GM18508 (cell line): ENCODE measurements around the gene SRGAP2B.
A peak's percentile ranks its signal among the peaks of the same experiment; 100 is the strongest.
"Not testable (repeated sequence)": the region's sequence is repeated elsewhere in the genome, so short reads cannot be mapped to it uniquely, and the experiment has no call there.

Experiments
- ATAC-seq: cut with Tn5 transposase; IDR thresholded peaks from one replicate; pipeline ENCODE4 v1.9.1; 2021; ENCODE audit warnings: moderate number of reproducible peaks; ENCODE audit not compliant: insufficient read depth, unreplicated experiment

SRGAP2B gene

GRCh38 chr1:144961604-144962583 is 133.2 kb downstream of the SRGAP2B start:
- not testable (repeated sequence) for ATAC-seq

GRCh38 chr1:144960929-144961488 is 134.1 kb downstream of the SRGAP2B start:
- not testable (repeated sequence) for ATAC-seq

DNA sequence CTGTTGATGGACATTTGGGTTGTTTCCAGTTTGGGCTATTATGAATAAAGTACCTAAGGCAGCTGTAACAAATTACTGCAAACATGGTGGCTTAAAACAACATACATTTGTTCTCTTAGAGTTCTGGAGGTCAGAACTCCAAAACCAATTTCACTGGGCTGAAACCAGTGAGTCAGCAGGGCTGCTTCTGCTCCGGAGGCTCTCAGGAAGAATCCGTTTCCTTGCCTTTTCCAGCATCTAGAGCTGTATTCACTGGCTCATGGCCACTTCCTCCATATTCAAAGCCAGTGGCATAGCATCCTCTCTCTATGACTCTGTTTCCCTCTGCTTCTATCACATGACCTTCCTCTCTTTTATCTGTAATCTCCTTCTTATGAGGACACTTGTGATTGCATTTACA is 146.7 kb downstream of the SRGAP2B start:
- not testable (repeated sequence) for ATAC-seq

- not testable (repeated sequence) for ATAC-seq
Observed at GRCh38 chr1:144947495-144947894, 147.6 kb downstream of the SRGAP2B start.

- ATAC-seq: not testable (repeated sequence)
Observed at GRCh38 chr1:144946525-144947480, 148.3 kb downstream of the SRGAP2B start.

DNA sequence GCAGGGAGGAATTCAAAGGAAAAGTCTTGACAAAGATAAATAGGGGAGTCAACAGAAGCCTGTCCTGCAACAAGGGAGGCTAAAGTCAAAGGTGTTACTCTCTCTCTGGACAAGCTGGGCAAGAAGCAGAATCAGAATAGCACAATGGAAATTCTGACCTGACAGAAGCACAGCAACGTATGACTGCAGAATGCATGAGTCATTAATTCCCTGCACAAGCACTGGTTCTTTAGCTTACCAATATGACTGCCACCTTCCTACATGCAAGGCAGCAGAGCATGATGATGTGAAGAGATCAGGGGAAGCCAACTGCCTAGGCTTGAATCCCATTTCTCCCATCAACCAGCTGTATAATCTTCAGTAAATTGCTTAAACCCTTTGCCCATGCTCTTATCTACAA is 153.4 kb downstream of the SRGAP2B start:
- peak; percentile 55 for ATAC-seq

DNA sequence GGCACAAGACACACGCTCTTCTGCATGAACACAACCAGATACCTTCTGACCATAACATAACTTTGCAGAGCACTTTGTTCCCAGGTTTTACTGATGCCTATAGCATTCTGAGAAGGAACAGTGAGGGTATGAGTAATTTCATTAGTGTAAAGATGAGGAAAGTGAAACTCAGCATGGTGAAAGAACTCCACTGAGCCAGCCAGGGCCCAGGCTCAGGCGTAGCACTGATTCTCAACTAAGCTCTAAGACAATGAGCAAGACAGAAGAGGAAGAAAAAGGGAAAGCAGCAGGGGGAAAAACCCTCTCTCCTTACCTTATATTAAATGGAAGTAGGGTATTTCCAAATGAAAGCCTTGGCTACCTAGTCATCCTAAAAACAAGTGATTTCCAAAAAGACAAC is 155.1 kb downstream of the SRGAP2B start:
- ATAC-seq: not testable (repeated sequence)

- ATAC-seq: not testable (repeated sequence)
Observed at GRCh38 chr1:144938627-144939026, 156.5 kb downstream of the SRGAP2B start.

GRCh38 chr1:144936186-144936732 is 158.9 kb downstream of the SRGAP2B start:
- ATAC-seq: not testable (repeated sequence)

DNA sequence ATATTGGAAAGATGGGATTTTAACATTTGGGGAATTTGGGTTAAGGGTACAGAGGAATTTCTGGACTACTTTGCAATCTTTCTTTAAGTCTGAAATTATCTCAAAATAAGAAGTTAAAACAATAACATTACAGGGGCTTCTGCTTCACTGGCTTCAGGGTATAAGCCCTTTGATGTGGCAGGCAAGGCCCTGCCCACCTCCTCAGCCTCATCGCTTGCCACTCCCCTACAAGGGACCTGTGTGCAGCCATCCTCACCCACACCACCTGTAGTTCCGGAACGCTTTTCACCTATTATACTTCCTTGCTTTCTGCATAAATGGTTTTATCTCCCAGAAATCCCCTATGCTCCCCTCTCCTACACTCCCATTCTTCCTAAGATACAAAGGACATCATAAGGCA is 159.8 kb downstream of the SRGAP2B start:
- ATAC-seq: not testable (repeated sequence)

GRCh38 chr1:144933014-144933413 is 162.1 kb downstream of the SRGAP2B start:
- ATAC-seq: not testable (repeated sequence)

DNA sequence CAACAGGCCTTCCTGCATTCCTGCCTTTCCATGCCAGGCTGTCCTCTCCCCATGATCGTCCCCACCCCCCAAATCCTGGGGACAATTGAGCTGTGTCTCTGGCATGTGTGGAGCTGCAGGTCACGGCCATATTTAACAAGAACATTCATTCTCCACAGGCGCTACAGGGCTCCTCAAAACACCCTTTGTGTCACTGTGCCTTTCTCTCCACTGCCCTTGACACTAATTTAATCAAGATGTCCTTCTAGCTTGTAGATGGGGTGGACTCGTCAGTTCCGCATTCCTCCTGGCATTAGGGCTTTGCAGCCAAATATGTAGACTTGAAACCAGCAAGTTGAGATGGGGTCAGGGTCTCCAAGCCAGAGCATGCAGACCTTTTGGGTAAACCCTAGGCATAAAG is 163.0 kb downstream of the SRGAP2B start:
- not testable (repeated sequence) for ATAC-seq

DNA sequence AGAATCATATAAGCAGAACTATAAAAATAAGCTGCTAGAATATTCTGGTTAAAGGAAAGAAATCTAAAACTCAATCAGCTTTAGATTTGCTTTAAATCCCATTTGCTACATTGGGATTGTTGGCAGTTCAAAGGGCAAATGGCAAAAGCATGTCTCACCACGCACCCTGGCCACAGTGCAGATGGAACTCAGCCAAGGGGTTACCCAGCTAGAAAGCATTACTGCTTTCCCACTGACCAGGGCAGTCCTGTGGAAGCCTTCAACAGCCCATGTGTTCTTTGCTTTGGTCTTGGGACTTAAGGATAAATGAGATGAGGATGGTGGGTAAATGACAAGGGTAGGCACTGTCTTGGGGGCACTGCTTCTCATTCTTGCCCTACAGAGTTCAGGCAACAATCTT is 163.6 kb downstream of the SRGAP2B start:
- ATAC-seq: not testable (repeated sequence)

- not testable (repeated sequence) for ATAC-seq
Observed at GRCh38 chr1:144930085-144930777, 164.9 kb downstream of the SRGAP2B start.

GRCh38 chr1:144927292-144927691 is 167.8 kb downstream of the SRGAP2B start:
- not testable (repeated sequence) for ATAC-seq

DNA sequence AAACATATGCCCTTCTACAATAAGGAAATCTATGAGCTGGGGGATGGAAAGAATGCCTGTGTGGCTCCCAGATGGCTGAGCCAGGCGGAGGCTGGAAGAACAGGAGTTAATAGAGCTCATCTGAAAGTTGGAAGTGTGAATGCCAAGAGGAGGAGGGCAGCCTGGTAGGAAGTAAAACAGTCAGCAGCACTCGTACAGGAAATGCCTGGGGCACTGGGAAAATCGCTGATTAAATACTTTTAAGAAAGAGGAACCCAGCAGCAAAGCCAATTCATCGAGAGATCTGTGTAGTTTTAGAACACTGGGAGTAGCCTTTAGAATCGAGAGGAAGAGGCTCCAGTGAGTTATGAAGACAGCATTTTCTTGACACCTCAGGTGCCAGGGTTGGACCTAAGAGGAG is 171.5 kb downstream of the SRGAP2B start:
- ATAC-seq: not testable (repeated sequence)

DNA sequence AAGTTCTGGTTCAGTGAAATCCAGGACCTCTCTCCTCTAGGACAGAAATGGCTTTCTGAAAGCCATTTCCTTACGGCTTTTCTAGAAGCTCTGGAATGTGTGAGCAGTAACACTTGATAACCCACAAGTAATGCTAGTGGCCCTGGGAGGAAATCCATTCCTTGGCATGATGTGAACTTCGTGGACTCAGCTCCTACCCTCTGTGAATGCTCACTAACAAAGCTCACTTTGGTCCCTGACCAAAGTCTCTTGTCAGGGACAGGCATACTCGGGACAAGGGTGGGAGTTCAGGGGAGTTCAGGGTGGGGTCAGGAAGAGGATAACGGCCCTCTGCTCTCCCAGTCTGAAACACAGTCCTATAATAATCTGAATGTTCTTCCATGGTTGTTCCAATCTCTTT is 172.3 kb downstream of the SRGAP2B start:
- ATAC-seq: not testable (repeated sequence)

GRCh38 chr1:144919106-144919505 is 176.0 kb downstream of the SRGAP2B start:
- not testable (repeated sequence) for ATAC-seq

DNA sequence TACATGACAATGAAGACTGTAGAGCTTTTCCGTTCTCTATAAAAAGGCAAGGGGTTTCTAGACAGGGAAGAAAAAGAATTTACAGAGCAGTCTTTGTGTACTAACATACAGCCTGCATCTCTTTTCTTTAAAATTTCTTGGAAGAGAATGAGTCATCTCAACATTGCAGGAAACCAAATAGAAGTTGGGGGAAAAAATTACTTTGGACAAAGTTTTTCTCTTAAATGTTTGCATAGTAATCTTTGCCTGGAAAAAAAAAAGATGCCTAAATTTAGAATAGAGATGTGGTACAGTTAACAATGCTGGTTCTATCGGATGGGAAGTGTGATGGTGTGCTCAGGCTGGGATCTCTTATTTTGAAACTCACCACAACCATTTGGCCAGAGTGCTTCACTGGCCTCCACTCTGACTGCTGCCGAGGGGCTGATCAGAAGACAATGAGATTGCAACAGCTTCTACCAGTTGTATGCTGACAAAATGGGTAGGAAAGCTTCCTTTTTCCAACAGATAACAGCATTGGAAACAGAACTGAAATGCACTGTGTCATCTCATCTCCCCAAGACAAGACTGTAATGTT is 177.0 kb downstream of the SRGAP2B start:
- ATAC-seq: not testable (repeated sequence)
